GM10266 (cell line): ENCODE data around the gene SRC.

Source experiments
- DNase-seq: peaks from one replicate; pipeline ENCODE4 v3.0.0; 2012; ENCODE audit errors: extremely low spot score
- CTCF ChIP-seq: IDR thresholded peaks from 2 replicates; pipeline ENCODE4 v1.5.1; 2012; ENCODE audit warnings: mild to moderate bottlenecking, low read depth; ENCODE audit not compliant: control insufficient read depth, insufficient read depth; ENCODE audit errors: missing control alignments

The SRC gene

GRCh38 chr20:37418591-37419109 is 72.7 kb downstream of the SRC start:
- no peak for TF ChIP-seq CTCF
- DNase-seq, result no peak

- no peak for TF ChIP-seq CTCF
- DNase-seq, result no peak
Measured at GRCh38 chr20:37419307-37419706, 73.4 kb downstream of the SRC start.

DNA sequence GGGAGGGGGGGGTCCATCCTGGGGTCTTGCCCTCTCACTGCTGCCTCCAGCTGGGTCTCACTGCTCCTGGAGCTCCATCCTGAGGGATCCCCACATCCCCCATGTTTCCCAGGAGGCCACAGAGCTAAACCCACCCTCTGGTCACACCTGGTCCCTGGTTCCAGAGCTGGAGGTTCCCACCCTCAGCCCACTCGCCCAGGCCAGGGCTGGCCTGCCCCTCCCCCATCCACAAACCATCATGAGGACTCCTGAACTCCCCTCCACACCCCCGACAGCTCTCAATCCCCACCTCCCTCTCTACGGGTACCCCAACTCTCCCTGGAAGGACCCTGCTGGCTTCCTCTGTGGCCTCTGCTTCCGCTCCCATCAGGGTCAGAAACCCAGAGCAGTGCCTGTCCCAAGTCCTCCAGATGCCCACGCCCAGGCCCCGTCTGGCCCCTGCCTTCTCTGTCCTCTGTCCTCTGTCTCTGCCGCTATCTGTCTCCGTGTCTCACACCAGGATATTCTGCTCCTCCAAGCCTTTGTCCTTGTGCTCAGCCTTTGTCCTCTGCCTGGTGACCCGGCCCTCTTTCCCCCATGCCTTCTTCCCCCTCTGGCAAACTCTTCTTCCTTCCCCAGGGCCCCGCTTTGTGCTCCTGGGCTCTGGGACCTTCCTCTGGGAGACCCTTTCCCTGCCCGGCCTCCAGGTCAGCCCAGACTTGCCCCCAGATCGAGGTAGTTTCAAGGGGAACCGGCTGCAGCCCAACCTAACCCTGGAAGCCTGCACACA is 74.0 kb downstream of the SRC start:
- no peak for DNase-seq
- TF ChIP-seq CTCF, result no peak

DNA sequence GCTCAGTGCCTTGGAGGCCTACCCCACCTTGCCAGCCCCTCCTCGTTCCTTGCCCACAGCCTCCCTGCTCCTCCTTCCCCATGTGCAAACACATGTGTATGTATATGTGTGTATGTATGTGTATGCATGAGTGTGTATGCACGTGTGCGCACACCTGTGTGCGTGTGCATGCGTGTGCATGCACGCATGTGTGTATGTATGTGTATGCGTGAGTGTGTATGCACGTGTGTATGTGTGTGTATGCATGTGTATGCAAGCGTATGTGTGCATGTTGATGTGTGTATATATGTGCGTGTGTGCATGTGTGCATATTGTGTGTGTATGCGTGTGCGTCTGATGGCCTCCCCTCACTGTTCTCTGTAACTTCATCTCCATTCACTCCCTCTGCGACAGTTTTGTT is 74.7 kb downstream of the SRC start:
- TF ChIP-seq CTCF, result no peak
- no peak for DNase-seq

DNA sequence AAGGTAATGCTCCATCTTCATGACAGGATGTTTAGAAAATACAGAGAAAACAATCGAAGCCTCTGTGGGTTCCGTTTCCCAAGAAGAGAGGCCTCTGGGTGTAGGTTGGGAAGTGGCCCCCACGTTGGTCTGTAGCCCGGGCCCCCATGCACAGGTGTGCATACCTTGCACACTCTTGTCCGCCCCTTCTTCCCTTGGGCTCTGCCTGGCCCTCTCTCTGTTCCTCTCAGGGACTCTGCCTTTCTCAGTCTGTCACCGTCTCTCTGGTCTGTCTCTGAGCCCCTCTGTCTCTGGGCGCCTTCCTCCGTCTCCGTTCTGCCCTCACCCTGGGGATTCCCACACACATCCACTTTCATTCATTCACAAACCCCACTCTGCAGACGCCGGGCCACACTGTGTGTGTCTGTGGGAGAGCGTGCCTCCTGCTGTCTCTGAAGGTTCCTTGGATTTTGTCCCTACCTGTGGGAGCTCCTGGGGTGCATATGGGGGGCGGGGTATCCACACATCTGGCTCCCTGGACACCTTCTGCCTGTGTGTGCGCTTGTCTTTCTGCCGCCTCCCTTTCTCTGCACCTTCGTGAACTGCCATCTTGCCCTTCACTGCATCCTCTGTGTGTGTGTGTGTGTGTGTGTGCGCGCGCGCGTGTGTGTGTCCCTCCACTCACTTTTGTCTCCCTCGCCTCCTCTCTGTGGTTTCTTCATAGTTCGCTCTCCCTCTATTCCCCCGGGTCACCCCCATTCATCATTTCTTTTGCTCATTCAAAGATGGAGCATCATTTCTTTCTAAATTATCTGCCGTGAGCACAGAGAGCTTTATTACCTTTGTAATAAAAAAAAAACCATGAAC is 75.3 kb downstream of the SRC start:
- TF ChIP-seq CTCF, result no peak
- DNase-seq, result no peak

- TF ChIP-seq CTCF, result no peak
- DNase-seq, result no peak
Measured at GRCh38 chr20:37421988-37422387, 76.0 kb downstream of the SRC start.
